H9 (cell line): ENCODE measurements around the gene LKAAEAR1. TPM values are rescaled to one million over a fixed set of nuclear protein-coding genes. Genes with fewer than 3 reads are reported as not detected.

Source experiments
- DNase-seq: peaks from one replicate; pipeline ENCODE4 v3.0.0-alpha.2; 2017
- H2AFZ ChIP-seq: one replicate; pipeline ENCODE4 v1.6.1; 2013; ENCODE audit warnings: mild to moderate bottlenecking, low read length, control low read depth, moderate library complexity
- H2AK5ac ChIP-seq: 2 replicates; pipeline ENCODE4 v1.6.1; 2013; ENCODE audit warnings: low read length, control low read depth, mixed read lengths; ENCODE audit not compliant: insufficient read length
- H2BK120ac ChIP-seq: one replicate; pipeline ENCODE4 v1.6.1; 2013; ENCODE audit warnings: low read depth, mild to moderate bottlenecking, low read length, control low read depth, inconsistent platforms; ENCODE audit not compliant: poor library complexity, severe bottlenecking
- H2BK12ac ChIP-seq: 2 replicates; pipeline ENCODE4 v1.6.1; 2013; ENCODE audit warnings: low read length, control low read depth, mixed read lengths, low read depth; ENCODE audit not compliant: insufficient read length
- H2BK15ac ChIP-seq: 2 replicates; pipeline ENCODE4 v1.6.1; 2013; ENCODE audit warnings: low read depth, low read length, control low read depth
- H2BK20ac ChIP-seq: one replicate; pipeline ENCODE4 v1.6.1; 2013; ENCODE audit warnings: low read depth, mild to moderate bottlenecking, low read length, control low read depth, inconsistent platforms; ENCODE audit not compliant: poor library complexity, severe bottlenecking
- H2BK5ac ChIP-seq: 2 replicates; pipeline ENCODE4 v1.6.1; 2013; ENCODE audit warnings: low read length, control low read depth, mixed read lengths; ENCODE audit not compliant: insufficient read length
- H3K14ac ChIP-seq: 2 replicates; pipeline ENCODE4 v1.6.1; 2013; ENCODE audit warnings: low read length, control low read depth; ENCODE audit not compliant: insufficient read depth
- H3K18ac ChIP-seq: 2 replicates; pipeline ENCODE4 v1.6.1; 2013; ENCODE audit warnings: low read depth, mild to moderate bottlenecking, mixed read lengths, low read length, control low read depth; ENCODE audit not compliant: insufficient read length
- H3K23ac ChIP-seq: 2 replicates; pipeline ENCODE4 v1.6.1; 2013; ENCODE audit warnings: low read length, control low read depth, mixed read lengths, low read depth; ENCODE audit not compliant: insufficient read length
- H3K23me2 ChIP-seq: 2 replicates; pipeline ENCODE4 v1.6.1; 2013; ENCODE audit warnings: low read depth, mild to moderate bottlenecking, mixed read lengths, low read length, control low read depth; ENCODE audit not compliant: insufficient read length, poor library complexity, severe bottlenecking
- H3K27ac ChIP-seq: 2 replicates; pipeline ENCODE4 v1.5.1; 2013; ENCODE audit warnings: low read length, control low read depth, mixed read lengths, low read depth; ENCODE audit not compliant: insufficient read length
- H3K27me3 ChIP-seq: 2 replicates; pipeline ENCODE4 v1.6.1; 2013; ENCODE audit warnings: low read length, control low read depth, inconsistent platforms; ENCODE audit not compliant: insufficient read depth
- H3K4ac ChIP-seq: 2 replicates; pipeline ENCODE4 v1.6.1; 2013; ENCODE audit warnings: low read depth, mild to moderate bottlenecking, control low read depth, inconsistent platforms, low read length, moderate library complexity
- H3K4me1 ChIP-seq: 2 replicates; pipeline ENCODE4 v1.6.1; 2013; ENCODE audit warnings: low read length, control low read depth, inconsistent platforms; ENCODE audit not compliant: insufficient read depth
- H3K4me2 ChIP-seq: 2 replicates; pipeline ENCODE4 v1.6.1; 2013; ENCODE audit warnings: low read length, control low read depth, mixed read lengths; ENCODE audit not compliant: insufficient read length, insufficient read depth
- H3K56ac ChIP-seq: 2 replicates; pipeline ENCODE4 v1.6.1; 2013; ENCODE audit warnings: low read depth, mild to moderate bottlenecking, mixed read lengths, low read length, control low read depth; ENCODE audit not compliant: insufficient read length
- H3K79me1 ChIP-seq: 2 replicates; pipeline ENCODE4 v1.6.1; 2013; ENCODE audit warnings: low read depth, mild to moderate bottlenecking, moderate library complexity, low read length, control low read depth, inconsistent platforms; ENCODE audit not compliant: insufficient read depth, poor library complexity, severe bottlenecking
- H3K79me2 ChIP-seq: 2 replicates; pipeline ENCODE4 v1.6.1; 2013; ENCODE audit warnings: low read length, control low read depth, inconsistent platforms; ENCODE audit not compliant: insufficient read depth
- H3K9ac ChIP-seq: 2 replicates; pipeline ENCODE4 v1.6.1; 2013; ENCODE audit warnings: low read length, control low read depth, mixed read lengths; ENCODE audit not compliant: insufficient read length; ENCODE audit errors: extremely low read depth
- H3K9me3 ChIP-seq: one replicate; pipeline ENCODE4 v1.6.1; 2013; ENCODE audit warnings: low read depth, low read length, inconsistent platforms; ENCODE audit not compliant: control insufficient read depth
- H3T11ph ChIP-seq: one replicate; pipeline ENCODE4 v1.6.1; 2013; ENCODE audit warnings: mild to moderate bottlenecking, low read length, control low read depth, inconsistent platforms
- H4K20me1 ChIP-seq: one replicate; pipeline ENCODE4 v1.6.1; 2013; ENCODE audit not compliant: control insufficient read depth, insufficient read length, insufficient read depth
- H4K5ac ChIP-seq: 2 replicates; pipeline ENCODE4 v1.6.1; 2013; ENCODE audit warnings: low read depth, mild to moderate bottlenecking, mixed read lengths, low read length, control low read depth; ENCODE audit not compliant: insufficient read length
- H4K8ac ChIP-seq: replicated peaks from 2 replicates; pipeline ENCODE4 v1.6.1; 2013; ENCODE audit warnings: low read length, control low read depth, mixed read lengths, low read depth; ENCODE audit not compliant: insufficient read length
- H4K91ac ChIP-seq: 2 replicates; pipeline ENCODE4 v1.6.1; 2013; ENCODE audit warnings: low read depth, mild to moderate bottlenecking, moderate library complexity, mixed read lengths, low read length, control low read depth; ENCODE audit not compliant: insufficient read length
- H3K27ac Mint-ChIP-seq, 3 experiments: 2 replicates in 2 of 3; 3 replicates in 1 of 3; pipeline ENCODE4 v1.8.0; 2020 to 2021; ENCODE audit warnings: mixed read lengths in 3 of 3, mild to moderate bottlenecking in 1 of 3, moderate library complexity in 1 of 3
- H3K27me3 Mint-ChIP-seq: 2 replicates; pipeline ENCODE4 v1.8.0; 2021; ENCODE audit warnings: low read depth, mild to moderate bottlenecking, moderate library complexity, mixed read lengths
- H3K36me3 Mint-ChIP-seq, 3 experiments: 2 replicates in 2 of 3; 3 replicates in 1 of 3; pipeline ENCODE4 v1.8.0; 2020 to 2021; ENCODE audit warnings: low read depth in 3 of 3, mixed read lengths in 3 of 3; ENCODE audit not compliant: insufficient read depth in 1 of 3
- H3K4me1 Mint-ChIP-seq, 2 experiments: 2 replicates each; pipeline ENCODE4 v1.8.0; 2020; ENCODE audit warnings: mixed read lengths in 2 of 2
- H3K4me3 Mint-ChIP-seq, 2 experiments: 2 replicates in 1 of 2; 3 replicates in 1 of 2; pipeline ENCODE4 v1.8.0; 2020 to 2021; ENCODE audit warnings: mild to moderate bottlenecking in 2 of 2, mixed read lengths in 2 of 2, moderate library complexity in 1 of 2
- H3K9me3 Mint-ChIP-seq, 2 experiments: 2 replicates in 1 of 2; 3 replicates in 1 of 2; pipeline ENCODE4 v1.8.0; 2020; ENCODE audit warnings: mild to moderate bottlenecking in 2 of 2, mixed read lengths in 2 of 2, moderate library complexity in 1 of 2
- WGBS: extraction: QIAGEN DNeasy Blood & Tissue Kit; methylation state at CpG from one replicate; pipeline ENCODE4 v1.1.7; 2013; ENCODE audit warnings: missing lambda C conversion rate, low lambda C conversion rate, mixed read lengths; ENCODE audit not compliant: insufficient read length; ENCODE audit errors: extremely low coverage; 5-methylcytosine and 5-hydroxymethylcytosine counted together
- total RNA-seq: library from RNA; stranded (reverse); gene quantifications from 2 replicates; pipeline ENCODE4 v1.2.1, GENCODE V29; 2021
- TF ChIP-seq, protein P1 (sequence below): fragments of 200-600 bp; sonication (generic); conservative IDR thresholded peaks from 3 replicates; pipeline ENCODE4 v1.8.0; 2021; ENCODE audit warnings: antibody characterized with exemption, mild to moderate bottlenecking

The LKAAEAR1 gene
- total RNA-seq, 1 experiment from 2014 or later, result 0.39 TPM

- H3K27ac Mint-ChIP-seq, result no peak overlapping the region
- no peak overlapping the region for H2BK120ac ChIP-seq
- no peak overlapping the region; the same call in 1 of the 2 replicates for H3K14ac ChIP-seq
- H3K4me2 ChIP-seq, result no peak overlapping the region
- H2BK20ac ChIP-seq, result no peak overlapping the region
- no peak overlapping the region for H3K4ac ChIP-seq
- no peak overlapping the region for H2BK5ac ChIP-seq
- peaks cover 9 to 12% of the 10 kb centered on the region in 2 experiments for H3K4me1 Mint-ChIP-seq
- no peak overlapping the region for H4K5ac ChIP-seq
- no peak overlapping the region for H3K23ac ChIP-seq
- no peaks in the 10 kb centered on the region for H3K27me3 ChIP-seq
- H3K4me3 Mint-ChIP-seq, result no peak overlapping the region
- no CpG with 5 or more reads among the region's 28 CpGs for WGBS
- no peak for DNase-seq
- no peak overlapping the region for H3K56ac ChIP-seq
- H3K23me2 ChIP-seq, result peaks cover 3% of the 10 kb centered on the region
- H4K20me1 ChIP-seq, result no peaks in the 10 kb centered on the region
- H3K27ac ChIP-seq, result no peak overlapping the region
- H3K27me3 Mint-ChIP-seq, result no peaks in the 10 kb centered on the region
- H4K91ac ChIP-seq, result no peak overlapping the region
- H4K8ac ChIP-seq, result no peak overlapping the region
- H3K36me3 Mint-ChIP-seq, result no peaks in the 10 kb centered on the region; a peak in 2 of 7 replicates
- no peak overlapping the region for H3K9ac ChIP-seq
- H3T11ph ChIP-seq, result no peak overlapping the region
- H2AK5ac ChIP-seq, result no peak overlapping the region
- no peaks in the 10 kb centered on the region; the same call in 1 of the 2 replicates for H3K4me1 ChIP-seq
- H3K9me3 ChIP-seq, result no peaks in the 10 kb centered on the region
- TF ChIP-seq, protein P1, sequence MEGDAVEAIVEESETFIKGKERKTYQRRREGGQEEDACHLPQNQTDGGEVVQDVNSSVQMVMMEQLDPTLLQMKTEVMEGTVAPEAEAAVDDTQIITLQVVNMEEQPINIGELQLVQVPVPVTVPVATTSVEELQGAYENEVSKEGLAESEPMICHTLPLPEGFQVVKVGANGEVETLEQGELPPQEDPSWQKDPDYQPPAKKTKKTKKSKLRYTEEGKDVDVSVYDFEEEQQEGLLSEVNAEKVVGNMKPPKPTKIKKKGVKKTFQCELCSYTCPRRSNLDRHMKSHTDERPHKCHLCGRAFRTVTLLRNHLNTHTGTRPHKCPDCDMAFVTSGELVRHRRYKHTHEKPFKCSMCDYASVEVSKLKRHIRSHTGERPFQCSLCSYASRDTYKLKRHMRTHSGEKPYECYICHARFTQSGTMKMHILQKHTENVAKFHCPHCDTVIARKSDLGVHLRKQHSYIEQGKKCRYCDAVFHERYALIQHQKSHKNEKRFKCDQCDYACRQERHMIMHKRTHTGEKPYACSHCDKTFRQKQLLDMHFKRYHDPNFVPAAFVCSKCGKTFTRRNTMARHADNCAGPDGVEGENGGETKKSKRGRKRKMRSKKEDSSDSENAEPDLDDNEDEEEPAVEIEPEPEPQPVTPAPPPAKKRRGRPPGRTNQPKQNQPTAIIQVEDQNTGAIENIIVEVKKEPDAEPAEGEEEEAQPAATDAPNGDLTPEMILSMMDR, result no peak
- H2AFZ ChIP-seq, result no peak overlapping the region
- H3K9me3 Mint-ChIP-seq, result no peaks in the 10 kb centered on the region
- H3K79me1 ChIP-seq, result no peaks in the 10 kb centered on the region
- H3K79me2 ChIP-seq, result no peaks in the 10 kb centered on the region
- no peak overlapping the region for H2BK12ac ChIP-seq
- no peak overlapping the region for H2BK15ac ChIP-seq
- no peak overlapping the region for H3K18ac ChIP-seq
These were observed 9.9 kb downstream of the LKAAEAR1 start for GRCh38 chr20:64074184-64074789.
